Renal cortex interstitium (tissue), 11 donors: Measurements from ENCODE around the gene INHBA. TPM values are rescaled to one million over a fixed set of nuclear protein-coding genes. Genes with fewer than 3 reads are reported as not detected.

ENCODE experiments used
- DNase-seq, 11 donors: peaks; one replicate each; pipeline ENCODE4 v3.0.0-alpha.2; 2013; ENCODE audit warnings: low read depth in 9 of 11, low spot score in 4 of 11; ENCODE audit errors: extremely low read depth in 1 of 11
- polyA plus RNA-seq, 3 donors: library from polyadenylated mRNA; unstranded; fragments of 120-200 nt; gene quantifications; one replicate each; pipeline ENCODE4 v1.2.1, GENCODE V29; 2013; ENCODE audit not compliant: insufficient read length in 3 of 3

Gene INHBA
- polyA plus RNA-seq, 3 donors, result 3.1 to 5.6 (median 4.3) TPM

DNA sequence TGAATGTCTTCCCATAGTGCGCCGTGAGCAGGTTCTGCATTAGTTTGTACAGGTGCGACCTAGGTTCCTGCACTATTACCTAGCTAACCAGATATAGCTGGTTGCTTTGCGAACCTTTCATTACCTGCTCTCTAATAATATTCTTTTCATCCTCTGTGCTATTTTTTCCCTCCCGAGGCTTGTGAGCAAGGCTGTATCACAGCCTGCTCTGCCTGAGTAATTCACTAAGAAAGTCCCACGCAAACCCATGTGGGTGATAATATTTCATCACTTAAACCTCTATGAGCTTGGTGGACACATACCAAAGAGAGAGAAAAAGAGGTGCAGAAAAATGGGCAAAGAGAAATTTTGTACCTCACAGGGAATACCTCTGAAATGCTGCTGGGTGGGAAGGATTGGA, 8.4 kb downstream of the INHBA start:
- DNase-seq, result no peak

DNA sequence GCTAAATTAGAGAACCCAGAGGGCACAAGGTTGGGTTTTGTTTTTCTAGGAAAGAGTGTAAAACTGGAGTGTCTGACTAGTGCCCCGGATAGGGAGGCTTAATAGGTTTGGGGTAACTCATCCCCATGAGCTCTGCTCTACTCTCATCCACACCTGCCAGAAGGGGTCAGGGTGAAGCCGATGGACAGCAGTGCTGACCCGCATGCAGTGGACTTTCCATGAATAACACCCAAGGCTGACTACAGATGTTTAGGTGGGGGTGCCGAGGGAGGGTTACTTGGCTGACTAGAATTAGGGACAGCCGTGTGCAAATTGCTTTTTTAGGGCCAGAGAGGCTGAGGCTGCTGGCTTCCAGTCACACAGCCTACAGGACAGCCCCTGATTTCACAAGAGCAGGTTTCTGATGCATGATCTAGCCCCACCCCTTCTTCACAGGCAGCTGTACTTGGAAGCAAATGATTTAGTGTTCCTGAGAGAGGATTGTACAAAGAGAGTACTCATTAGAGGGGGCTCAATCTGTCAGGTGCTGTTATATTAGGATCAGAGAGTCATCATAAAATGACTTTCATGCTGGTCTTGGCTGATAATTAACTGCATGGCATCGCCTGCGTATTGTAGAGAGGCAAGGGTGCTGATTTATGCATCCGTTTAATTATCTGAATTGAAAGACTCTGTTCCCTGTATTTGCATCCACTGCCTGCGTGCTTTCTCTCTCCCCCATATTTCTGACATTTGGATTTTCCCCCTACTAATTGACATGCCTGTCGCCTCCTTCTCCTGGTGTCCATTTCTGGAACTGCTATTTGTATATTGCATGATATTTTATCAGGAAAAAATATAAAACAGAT, 9.5 kb downstream of the INHBA start:
- DNase-seq, result no peak

GRCh38 chr7:41692251-41692650, 10.6 kb downstream of the INHBA start:
- no peak for DNase-seq

GRCh38 chr7:41691286-41692190, 11.4 kb downstream of the INHBA start:
- no peak for DNase-seq

DNA sequence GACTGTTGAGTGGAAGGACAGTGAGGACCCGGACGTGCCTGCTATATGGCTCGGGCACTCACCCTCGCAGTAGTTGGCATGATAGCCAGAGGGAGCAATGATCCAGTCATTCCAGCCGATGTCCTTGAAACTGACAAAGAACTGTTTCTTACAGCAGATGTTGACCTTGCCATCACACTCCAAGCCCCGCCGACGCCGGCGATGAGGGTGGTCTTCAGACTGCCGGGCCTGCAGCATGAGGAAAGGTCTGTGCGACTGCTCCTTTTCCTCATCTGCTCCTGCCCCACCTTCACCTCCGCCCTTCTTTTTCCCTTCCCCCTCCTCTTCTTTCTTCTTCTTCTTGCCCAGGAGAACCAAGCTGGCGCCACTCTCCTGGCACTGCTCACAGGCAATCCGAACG, 13.1 kb downstream of the INHBA start:
- DNase-seq, result no peak

- DNase-seq, result no peak
Measured at GRCh38 chr7:41688906-41689305, 14.0 kb downstream of the INHBA start.

- DNase-seq, result no peak
Measured at GRCh38 chr7:41688012-41688625, 14.8 kb downstream of the INHBA start.

GRCh38 chr7:41685684-41686083, 17.2 kb downstream of the INHBA start:
- no peak for DNase-seq

DNA sequence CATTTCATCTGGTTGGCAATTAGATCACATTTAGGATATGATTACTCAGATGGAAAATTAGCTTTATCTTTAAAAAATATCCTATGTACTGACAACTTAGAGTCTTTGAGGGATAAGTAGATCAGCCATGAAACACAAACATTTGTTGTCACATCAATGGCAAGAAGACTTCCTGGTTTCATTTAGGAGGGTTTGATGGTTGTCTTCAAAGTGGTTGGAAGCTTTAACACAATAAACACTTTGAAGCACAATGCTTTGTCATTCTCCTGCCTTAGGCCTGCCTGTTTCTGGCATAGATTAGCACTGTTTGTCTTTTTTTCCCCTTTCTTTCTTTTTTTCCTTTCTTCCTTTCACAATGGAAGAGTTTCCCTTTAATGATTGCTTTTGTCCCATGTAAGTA, 20.5 kb downstream of the INHBA start:
- no peak for DNase-seq

DNA sequence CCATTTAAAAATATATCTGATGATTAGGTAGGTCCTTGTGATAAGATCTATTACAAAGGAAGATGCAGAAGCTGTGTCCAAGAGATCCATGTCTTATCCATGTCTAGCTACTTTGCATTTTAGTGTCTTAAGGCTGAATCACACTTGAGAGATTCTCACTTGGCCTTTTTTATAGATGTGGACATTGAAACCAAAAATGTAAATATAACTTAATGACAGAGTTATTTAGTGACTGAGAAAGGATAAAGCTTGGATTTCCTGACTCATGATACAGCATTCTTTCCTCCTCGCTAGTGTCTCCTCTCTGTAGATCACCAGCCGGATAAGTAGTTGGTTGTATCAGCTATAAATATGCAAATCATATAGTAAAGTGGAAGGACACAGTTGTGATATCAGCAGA, 23.3 kb downstream of the INHBA start:
- DNase-seq, result no peak

- DNase-seq, result no peak
Measured at GRCh38 chr7:41674505-41675023, 28.3 kb downstream of the INHBA start.

DNA sequence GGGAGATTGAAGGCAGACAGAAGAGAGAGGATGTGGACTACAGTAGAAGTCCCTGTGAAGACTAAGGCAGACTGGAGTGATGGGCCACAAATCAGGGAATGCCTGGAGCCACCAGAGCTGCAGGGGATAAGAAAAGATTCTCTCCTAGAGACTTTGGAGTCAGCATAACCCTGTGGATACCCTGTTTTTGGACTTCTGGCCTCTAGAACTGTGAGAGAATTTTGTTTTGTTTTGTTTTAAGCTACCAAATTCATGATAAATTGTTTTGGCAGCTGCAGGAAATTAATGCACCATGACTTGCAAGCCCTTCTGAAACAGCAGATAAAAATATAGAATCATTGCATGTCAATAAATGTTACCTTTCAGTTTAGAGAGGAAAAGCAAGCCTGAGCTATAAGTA, 41.3 kb downstream of the INHBA start:
- DNase-seq, result no peak

GRCh38 chr7:41659539-41659938, 43.4 kb downstream of the INHBA start:
- no peak for DNase-seq

GRCh38 chr7:41656366-41656765, 46.5 kb downstream of the INHBA start:
- DNase-seq, result no peak

GRCh38 chr7:41655426-41655825, 47.5 kb downstream of the INHBA start:
- DNase-seq, result no peak

GRCh38 chr7:41652267-41652666, 50.6 kb downstream of the INHBA start:
- DNase-seq, result peak in 4 of 11 donors; percentile 17 to 47 (median 27)

GRCh38 chr7:41648501-41648900, 54.4 kb downstream of the INHBA start:
- DNase-seq, result no peak

DNA sequence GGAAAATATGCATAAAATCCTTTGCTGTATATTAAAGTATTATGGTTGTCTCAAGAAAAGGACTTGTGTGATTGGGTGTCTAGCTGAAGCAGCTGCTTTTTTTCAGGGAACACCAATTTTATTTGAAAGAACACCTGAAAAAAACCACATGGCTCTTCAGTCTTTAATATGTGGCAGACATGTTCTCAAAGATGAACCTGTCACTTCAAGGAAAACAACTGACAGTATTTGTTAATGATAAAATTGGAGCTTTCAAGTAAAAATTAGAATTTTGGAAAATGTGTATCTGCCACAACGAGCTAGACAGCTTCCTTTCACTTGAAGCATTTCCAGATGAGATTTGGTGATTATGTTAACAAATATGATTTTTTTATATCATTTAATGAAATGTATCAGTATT, 59.3 kb downstream of the INHBA start:
- DNase-seq, result no peak

DNA sequence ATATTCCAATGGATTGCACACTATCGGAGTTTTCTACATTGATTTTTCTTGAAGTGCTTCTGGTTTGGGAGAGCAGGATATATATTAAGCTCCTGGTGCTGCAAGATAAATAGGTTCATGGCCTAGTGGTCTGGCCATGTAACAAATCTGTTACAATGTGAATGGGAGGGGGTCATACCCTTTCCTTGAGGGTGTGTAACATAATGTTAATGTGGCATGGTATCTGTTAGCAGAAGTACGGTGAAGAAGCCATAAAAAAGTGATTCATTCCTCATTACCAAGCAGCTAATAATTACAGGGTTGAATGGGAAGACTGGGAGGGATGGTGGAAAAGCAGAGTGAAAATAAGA, 61.2 kb downstream of the INHBA start:
- DNase-seq, result no peak
